HG03045 (cell line): ENCODE results near the gene TPGS1.

ENCODE experiments used
- ATAC-seq: cut with Tn5 transposase; IDR thresholded peaks from one replicate; pipeline ENCODE4 v1.9.1; 2021; ENCODE audit warnings: mild to moderate bottlenecking, moderate library complexity; ENCODE audit not compliant: unreplicated experiment

The TPGS1 gene

GRCh38 chr19:517721-518597 lies 10.7 kb downstream of the TPGS1 start:
- ATAC-seq, result no peak

- ATAC-seq, result no peak
Observed at GRCh38 chr19:518598-519231, 11.4 kb downstream of the TPGS1 start.

GRCh38 chr19:519449-519865 lies 12.2 kb downstream of the TPGS1 start:
- ATAC-seq, result no peak

- no peak for ATAC-seq
Observed at GRCh38 chr19:522726-523125, 15.4 kb downstream of the TPGS1 start.

GRCh38 chr19:524062-524674 lies 16.9 kb downstream of the TPGS1 start:
- ATAC-seq, result no peak

GRCh38 chr19:525029-525428 lies 17.7 kb downstream of the TPGS1 start:
- no peak for ATAC-seq

- ATAC-seq, result no peak
Observed at GRCh38 chr19:525857-526419, 18.6 kb downstream of the TPGS1 start.

GRCh38 chr19:530134-531008 lies 23.1 kb downstream of the TPGS1 start:
- ATAC-seq, result no peak

GRCh38 chr19:531009-531752 lies 23.9 kb downstream of the TPGS1 start:
- peak; percentile 67 for ATAC-seq

- ATAC-seq, result peak; percentile 43
Observed at GRCh38 chr19:531753-532560, 24.7 kb downstream of the TPGS1 start, which contains the start of gene CDC34. TSS of gene CDC34 (plus strand) at chr19:531760. CDS start at chr19:531932, 172 bp downstream.

GRCh38 chr19:532561-533363 lies 25.5 kb downstream of the TPGS1 start:
- ATAC-seq, result no peak

- ATAC-seq, result no peak
Observed at GRCh38 chr19:533364-534058, 26.2 kb downstream of the TPGS1 start.

GRCh38 chr19:534088-534487 lies 26.8 kb downstream of the TPGS1 start:
- no peak for ATAC-seq

GRCh38 chr19:535017-535835 lies 27.9 kb downstream of the TPGS1 start:
- no peak for ATAC-seq

GRCh38 chr19:536031-536880 lies 29.0 kb downstream of the TPGS1 start:
- no peak for ATAC-seq
